HG03354 (cell line): ENCODE results near the gene KIF19.

Experiments used
- ATAC-seq: cut with Tn5 transposase; IDR thresholded peaks from one replicate; pipeline ENCODE4 v1.9.1; 2021; ENCODE audit warnings: mild to moderate bottlenecking; ENCODE audit not compliant: unreplicated experiment, poor library complexity, severe bottlenecking

KIF19 gene

GRCh38 chr17:74339537-74340195, 13.6 kb downstream of the KIF19 start:
- no peak for ATAC-seq

- no peak for ATAC-seq
Measured at GRCh38 chr17:74340470-74341023, 14.5 kb downstream of the KIF19 start.

GRCh38 chr17:74342224-74342623, 16.2 kb downstream of the KIF19 start:
- no peak for ATAC-seq

- ATAC-seq: no peak
Measured at GRCh38 chr17:74343121-74343520, 17.1 kb downstream of the KIF19 start.

- no peak for ATAC-seq
Measured at GRCh38 chr17:74343526-74344284, 17.7 kb downstream of the KIF19 start.

GRCh38 chr17:74344658-74345057, 18.6 kb downstream of the KIF19 start:
- no peak for ATAC-seq

GRCh38 chr17:74345433-74346241, 19.6 kb downstream of the KIF19 start:
- ATAC-seq: no peak

GRCh38 chr17:74347646-74348045, 21.6 kb downstream of the KIF19 start:
- no peak for ATAC-seq

GRCh38 chr17:74349120-74349519, 23.1 kb downstream of the KIF19 start:
- no peak for ATAC-seq

- ATAC-seq: no peak
Measured at GRCh38 chr17:74350486-74350885, 24.5 kb downstream of the KIF19 start.

GRCh38 chr17:74351552-74352210, 25.7 kb downstream of the KIF19 start:
- ATAC-seq: no peak

- no peak for ATAC-seq
Measured at GRCh38 chr17:74353446-74354060, 27.5 kb downstream of the KIF19 start.

- ATAC-seq: no peak
Measured at GRCh38 chr17:74354123-74354522, 28.1 kb downstream of the KIF19 start.

- ATAC-seq: no peak
Measured at GRCh38 chr17:74354561-74354960, 28.5 kb downstream of the KIF19 start.

- no peak for ATAC-seq
Measured at GRCh38 chr17:74355065-74355464, 29.0 kb downstream of the KIF19 start.

GRCh38 chr17:74356646-74357465, 30.8 kb downstream of the KIF19 start:
- no peak for ATAC-seq

GRCh38 chr17:74357466-74357809, 31.4 kb downstream of the KIF19 start:
- no peak for ATAC-seq

- no peak for ATAC-seq
Measured at GRCh38 chr17:74358697-74359096, 32.7 kb downstream of the KIF19 start.

GRCh38 chr17:74359916-74360315, 33.9 kb downstream of the KIF19 start:
- ATAC-seq: no peak
